BE2C (cell line): ENCODE data around the gene CNNM1. TPM values are rescaled to one million over a fixed set of nuclear protein-coding genes. Genes with fewer than 3 reads are reported as not detected.
A peak's percentile ranks its signal among the peaks of the same experiment; 100 is the strongest.

Experiments used
- DNase-seq: peaks from one replicate; pipeline ENCODE4 v3.0.0-alpha.2; 2020
- H3K27me3 ChIP-seq: fragments of 250-450 bp; sonication (Bioruptor Pico); 2 replicates; pipeline ENCODE4 v1.5.1; 2020; ENCODE audit warnings: mild to moderate bottlenecking
- H3K36me3 ChIP-seq: fragments of 250-450 bp; sonication (Bioruptor Pico); 2 replicates; pipeline ENCODE4 v1.5.1; 2020; ENCODE audit warnings: mild to moderate bottlenecking
- H3K4me1 ChIP-seq: fragments of 250-450 bp; sonication (Bioruptor Pico); 2 replicates; pipeline ENCODE4 v1.5.1; 2020
- H3K4me3 ChIP-seq: 2 replicates; pipeline ENCODE4 v1.5.1; 2011; ENCODE audit warnings: low read depth, low read length
- H3K9me3 ChIP-seq: fragments of 250-450 bp; sonication (Bioruptor Pico); 2 replicates; pipeline ENCODE4 v1.5.1; 2020
- CTCF ChIP-seq: IDR thresholded peaks from 2 replicates; pipeline ENCODE4 v1.5.1; 2012; ENCODE audit warnings: mild to moderate bottlenecking, low read depth, low read length
- polyA plus RNA-seq: library from polyadenylated mRNA; unstranded; fragments of >200 nt; gene quantifications from one replicate; pipeline ENCODE4 v1.2.1, GENCODE V29; 2012; ENCODE audit warnings: low read depth, missing spikeins; ENCODE audit not compliant: insufficient read length, insufficient read depth

Gene CNNM1
- polyA plus RNA-seq, result 1.8 TPM

- TF ChIP-seq CTCF, result no peak
- H3K27me3 ChIP-seq, result peaks cover 31% of the 10 kb centered on the region
- peak; percentile 30 for DNase-seq
- no peaks in the 10 kb centered on the region for H3K4me1 ChIP-seq
- H3K36me3 ChIP-seq, result no peaks in the 10 kb centered on the region
- no peaks in the 10 kb centered on the region for H3K9me3 ChIP-seq
- peak within 1 kb of the TSS; percentile 37 for H3K4me3 ChIP-seq
Measured at GRCh38 chr10:99329304-99329553, at the start of gene CNNM1. Gene CNNM1, plus strand, starts transcription at chr10:99329356. Its CDS starts 32 bp downstream, at chr10:99329388.

GRCh38 chr10:99279626-99280111 lies 49.5 kb upstream of the CNNM1 start:
- DNase-seq, result no peak
- Histone ChIP-seq H3K4me1 (no peaks in the 10 kb centered on the region), H3K4me3 (no peak overlapping the region), H3K27me3 (peaks cover 4% of the 10 kb centered on the region; the same call in 1 of the 2 replicates), H3K36me3 (no peaks in the 10 kb centered on the region), H3K9me3 (no peaks in the 10 kb centered on the region)
- TF ChIP-seq CTCF, result no peak

GRCh38 chr10:99280472-99280871 lies 48.7 kb upstream of the CNNM1 start:
- Histone ChIP-seq H3K4me1 (no peaks in the 10 kb centered on the region), H3K36me3 (no peaks in the 10 kb centered on the region), H3K4me3 (no peak overlapping the region), H3K9me3 (no peaks in the 10 kb centered on the region), H3K27me3 (peaks cover 2% of the 10 kb centered on the region; the same call in 1 of the 2 replicates)
- DNase-seq, result no peak
- no peak for TF ChIP-seq CTCF

- no peaks in the 10 kb centered on the region for H3K27me3 ChIP-seq
- no peaks in the 10 kb centered on the region for H3K36me3 ChIP-seq
- TF ChIP-seq CTCF, result no peak
- no peaks in the 10 kb centered on the region for H3K4me1 ChIP-seq
- no peaks in the 10 kb centered on the region for H3K9me3 ChIP-seq
- H3K4me3 ChIP-seq, result no peak overlapping the region
- DNase-seq, result no peak
Measured at GRCh38 chr10:99285881-99286280, 43.3 kb upstream of the CNNM1 start.

GRCh38 chr10:99290306-99290705 lies 38.9 kb upstream of the CNNM1 start:
- no peak for TF ChIP-seq CTCF
- H3K9me3 ChIP-seq, result no peaks in the 10 kb centered on the region
- no peak for DNase-seq
- no peaks in the 10 kb centered on the region for H3K27me3 ChIP-seq
- H3K36me3 ChIP-seq, result no peaks in the 10 kb centered on the region
- H3K4me1 ChIP-seq, result no peaks in the 10 kb centered on the region
- H3K4me3 ChIP-seq, result no peak overlapping the region

- no peaks in the 10 kb centered on the region for H3K36me3 ChIP-seq
- TF ChIP-seq CTCF, result no peak
- no peaks in the 10 kb centered on the region for H3K4me1 ChIP-seq
- DNase-seq, result no peak
- no peaks in the 10 kb centered on the region for H3K27me3 ChIP-seq
- no peaks in the 10 kb centered on the region for H3K9me3 ChIP-seq
- H3K4me3 ChIP-seq, result no peak overlapping the region
Measured at GRCh38 chr10:99292159-99292558, 37.0 kb upstream of the CNNM1 start.
